Left ventricle myocardium superior (tissue), 1 donor: ENCODE results near the gene IL17RA. TPM values are rescaled to one million over a fixed set of nuclear protein-coding genes. Genes with fewer than 3 reads are reported as not detected.

Experiments
- ATAC-seq: fragments of 200-7000 bp; cut with Tn5 transposase; one replicate; pipeline ENCODE4 v1.9.1; 2020; ENCODE audit warnings: mild to moderate bottlenecking, moderate library complexity
- DNase-seq: peaks from one replicate; pipeline ENCODE4 v3.0.0-alpha.2; 2020
- intact Hi-C: fragments of 100-400 bp; cut with micrococcal nuclease; formaldehyde crosslinking; loops from one replicate; pipeline ENCODE4 v1.11.0; 2022
- total RNA-seq: library from RNA; stranded (reverse); fragmentation: NEBNext Ultra II Directional; extraction: Animal tissue kit (Norgen Biotek cat#: 25700); gene quantifications from one replicate; pipeline ENCODE4 v1.2.1, GENCODE V29; 2021
- donor health status: DM: no; HTN: yes; CAD: no; lungs with severe emphysema.

IL17RA gene
- total RNA-seq, 1 donor from 2014 or later, result 10.1 TPM

GRCh38 chr22:17116572-17117330, 32.0 kb downstream of the IL17RA start:
- DNase-seq (no peak), ATAC-seq (no peak)
- intact Hi-C loops, result no loop called here

GRCh38 chr22:17117400-17117799, 32.6 kb downstream of the IL17RA start:
- intact Hi-C loops, result no loop called here
- ATAC-seq (no peak), DNase-seq (no peak)

- intact Hi-C loops, result no loop called here
- DNase-seq, result no peak
- no peak for ATAC-seq
Measured at GRCh38 chr22:17117890-17118289, 33.1 kb downstream of the IL17RA start.

GRCh38 chr22:17118342-17118741, 33.5 kb downstream of the IL17RA start:
- no peak for ATAC-seq
- no peak for DNase-seq
- intact Hi-C loops, result no loop called here

- intact Hi-C loops, result no loop called here
- peak; percentile 76 for DNase-seq
- peak; percentile 41 for ATAC-seq
Measured at GRCh38 chr22:17119481-17120202, 34.8 kb downstream of the IL17RA start.

- intact Hi-C loops, result no loop called here
- ATAC-seq (peak; percentile 36), DNase-seq (peak; percentile 79)
Measured at GRCh38 chr22:17120281-17120680, 35.5 kb downstream of the IL17RA start.

- intact Hi-C loops, result no loop called here
- ATAC-seq (peak; percentile 3), DNase-seq (peak; percentile 49)
Measured at GRCh38 chr22:17120711-17121232, 36.0 kb downstream of the IL17RA start.

GRCh38 chr22:17121233-17122195, 36.7 kb downstream of the IL17RA start, which contains the start of gene TMEM121B:
TSS of gene TMEM121B (minus strand) at chr22:17121360. CDS start at chr22:17121127, 233 bp downstream.
- DNase-seq (peak; percentile 87), ATAC-seq (peak; percentile 84)
- intact Hi-C loops, result no loop called here

- intact Hi-C loops, result no loop called here
- no peak for DNase-seq
Measured at GRCh38 chr22:17130199-17130598, 45.4 kb downstream of the IL17RA start.

GRCh38 chr22:17131686-17132085, 46.9 kb downstream of the IL17RA start:
- ATAC-seq (peak; percentile 83), DNase-seq (peak; percentile 57)
- intact Hi-C loops, result no loop called here

More at GRCh38 chr22:17130199-17130598, 45.4 kb downstream of the IL17RA start:
- no peak for ATAC-seq

GRCh38 chr22:17132112-17132511, 47.3 kb downstream of the IL17RA start:
- DNase-seq, result no peak
- intact Hi-C loops, result no loop called here
- peak; percentile 96 for ATAC-seq

GRCh38 chr22:17133137-17133536, 48.3 kb downstream of the IL17RA start:
- no peak for DNase-seq
- no peak for ATAC-seq
- intact Hi-C loops, result no loop called here

GRCh38 chr22:17135153-17135760, 50.5 kb downstream of the IL17RA start:
- ATAC-seq, result no peak
- DNase-seq, result no peak
- intact Hi-C loops, result no loop called here

- DNase-seq, result no peak
- no peak for ATAC-seq
- intact Hi-C loops, result no loop called here
Measured at GRCh38 chr22:17137170-17137569, 52.4 kb downstream of the IL17RA start.

GRCh38 chr22:17137861-17138425, 53.1 kb downstream of the IL17RA start:
- no peak for ATAC-seq
- no peak for DNase-seq
- intact Hi-C loops, result no loop called here

- no peak for ATAC-seq
- no peak for DNase-seq
- intact Hi-C loops, result no loop called here
Measured at GRCh38 chr22:17138513-17138912, 53.7 kb downstream of the IL17RA start.

- DNase-seq (no peak), ATAC-seq (peak; percentile 92)
- intact Hi-C loops, result no loop called here
Measured at GRCh38 chr22:17140022-17140421, 55.2 kb downstream of the IL17RA start.
